NT2/D1 (cell line): Measurements from ENCODE around the gene ENTPD2.

Experiments
- YY1 ChIP-seq: IDR thresholded peaks from 2 replicates; pipeline ENCODE4 v1.6.1; 2011; ENCODE audit not compliant: insufficient read length, insufficient read depth
- ZNF274 ChIP-seq: IDR thresholded peaks from 2 replicates; pipeline ENCODE4 v1.6.1; 2011; ENCODE audit warnings: mild to moderate bottlenecking, low read depth, low read length

DNA sequence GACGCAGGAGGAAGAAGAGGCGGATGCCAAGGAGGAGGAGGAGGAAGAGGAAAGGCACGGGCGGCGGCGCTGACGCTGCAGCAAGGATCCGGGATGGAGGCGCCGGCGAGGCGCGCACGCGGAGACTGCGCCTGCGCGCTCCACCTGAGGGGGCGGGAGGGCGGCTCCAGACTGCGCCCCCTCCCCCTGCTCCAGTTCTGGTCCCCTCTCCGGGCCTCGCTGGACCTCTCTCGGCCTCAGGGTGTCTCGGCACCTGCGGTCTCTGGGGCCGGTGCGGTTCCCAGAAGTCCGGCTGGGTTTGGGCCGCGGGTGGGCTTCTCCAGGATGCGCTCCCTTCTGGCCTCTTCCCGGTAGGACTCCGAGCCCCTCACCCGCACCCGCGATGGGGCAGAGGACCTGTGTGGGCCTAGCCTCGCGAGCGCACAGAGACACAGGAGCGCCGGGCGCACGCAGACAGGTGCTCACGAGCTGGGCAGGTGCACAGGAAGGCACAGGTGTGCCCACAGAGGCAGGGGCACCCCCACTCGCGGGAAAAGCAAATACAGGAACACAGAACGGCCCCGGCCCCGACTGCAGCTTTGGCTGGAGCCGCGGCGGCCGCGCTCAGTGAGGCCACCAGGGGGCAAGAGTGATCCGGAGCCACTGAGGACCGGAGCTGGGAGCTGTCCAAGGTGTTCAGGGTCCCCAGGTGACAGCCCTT lies 7.6 kb downstream of the ENTPD2 start, which contains the start of gene NPDC1:
- TF ChIP-seq ZNF274, result no peak
- no peak for TF ChIP-seq YY1
